Osteoblast (primary cell): ENCODE measurements around the gene HPSE2. TPM values are rescaled to one million over a fixed set of nuclear protein-coding genes. Genes with fewer than 3 reads are reported as not detected.
A peak's percentile ranks its signal among the peaks of the same experiment; 100 is the strongest.

Experiments
- DNase-seq: peaks from one replicate; pipeline ENCODE4 v3.0.0; 2011; ENCODE audit warnings: low spot score, mixed read lengths; ENCODE audit not compliant: insufficient read length; ENCODE audit errors: missing footprints
- H2AFZ ChIP-seq: 2 replicates; pipeline ENCODE4 v1.6.0; 2011; ENCODE audit warnings: mild to moderate bottlenecking, low read length
- H3K27ac ChIP-seq: 2 replicates; pipeline ENCODE4 v1.5.1; 2011; ENCODE audit warnings: mild to moderate bottlenecking, low read depth, low read length, moderate library complexity
- H3K27me3 ChIP-seq: 2 replicates; pipeline ENCODE4 v1.6.0; 2012; ENCODE audit warnings: mild to moderate bottlenecking, control low read depth, inconsistent platforms, low read length, moderate library complexity; ENCODE audit not compliant: insufficient read depth
- H3K36me3 ChIP-seq: 2 replicates; pipeline ENCODE4 v1.5.1; 2011; ENCODE audit warnings: mild to moderate bottlenecking, low read length, control low read depth, moderate library complexity; ENCODE audit not compliant: insufficient read depth
- H3K4me1 ChIP-seq: 2 replicates; pipeline ENCODE4 v1.5.1; 2011; ENCODE audit warnings: mild to moderate bottlenecking, low read length, control low read depth, moderate library complexity; ENCODE audit not compliant: insufficient read depth
- H3K4me2 ChIP-seq: 2 replicates; pipeline ENCODE4 v1.6.0; 2011; ENCODE audit warnings: mild to moderate bottlenecking, low read length; ENCODE audit not compliant: insufficient read depth
- H3K4me3 ChIP-seq: fragments of 200-600 bp; sonication (generic); 3 replicates; pipeline ENCODE4 v1.5.1; 2012; ENCODE audit warnings: mild to moderate bottlenecking, low read length, inconsistent platforms; ENCODE audit not compliant: insufficient read depth
- H3K79me2 ChIP-seq: 2 replicates; pipeline ENCODE4 v1.6.0; 2012; ENCODE audit warnings: mild to moderate bottlenecking, low read length, control low read depth, inconsistent platforms; ENCODE audit not compliant: insufficient read depth
- H3K9me3 ChIP-seq: 2 replicates; pipeline ENCODE4 v1.5.1; 2011; ENCODE audit warnings: low read depth, low read length, control low read depth
- H4K20me1 ChIP-seq: 2 replicates; pipeline ENCODE4 v1.6.0; 2012; ENCODE audit warnings: mild to moderate bottlenecking, low read length, control low read depth; ENCODE audit not compliant: insufficient read depth
- total RNA-seq: library from RNA; depleted of rRNA; stranded (reverse); fragments of >200 nt; gene quantifications from 2 replicates; pipeline ENCODE4 v1.2.3, GENCODE V29; 2012
- TF ChIP-seq, protein P1 (sequence below): IDR thresholded peaks from 2 replicates; pipeline ENCODE4 v1.5.1; 2011; ENCODE audit warnings: mild to moderate bottlenecking, low read depth, low read length, moderate library complexity; ENCODE audit errors: extremely low read depth

The HPSE2 gene
- total RNA-seq, 1 donor, result not detected

DNA sequence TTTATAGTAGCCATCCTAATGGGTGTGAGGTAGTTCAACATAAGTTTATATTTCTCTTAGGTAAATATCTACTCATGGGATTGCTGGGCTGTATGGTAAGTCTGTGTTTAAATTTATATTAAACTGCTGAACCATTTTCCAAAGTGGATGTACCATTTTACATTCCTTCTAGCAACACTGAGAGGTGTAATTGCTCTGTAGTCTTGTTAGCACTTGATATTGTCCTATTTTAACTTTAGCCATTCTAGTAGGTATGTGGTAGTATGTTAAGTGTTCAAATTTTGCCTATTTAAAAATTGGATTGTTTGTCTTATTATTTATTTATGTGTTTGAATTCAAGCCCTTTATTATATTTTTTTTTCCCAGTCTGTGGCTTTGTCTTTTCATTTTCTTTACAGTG, 786.4 kb downstream of the HPSE2 start:
- Histone ChIP-seq H3K27ac (no peak overlapping the region), H3K27me3 (peaks cover 16% of the 10 kb centered on the region), H3K79me2 (peaks cover 31% of the 10 kb centered on the region), H4K20me1 (peaks cover 9% of the 10 kb centered on the region), H2AFZ (no peak overlapping the region), H3K4me3 (no peak overlapping the region), H3K4me2 (no peak overlapping the region), H3K36me3 (peaks cover 11% of the 10 kb centered on the region), H3K9me3 (no peaks in the 10 kb centered on the region), H3K4me1 (peaks cover 17% of the 10 kb centered on the region)
- no peak for DNase-seq
- TF ChIP-seq, protein P1, sequence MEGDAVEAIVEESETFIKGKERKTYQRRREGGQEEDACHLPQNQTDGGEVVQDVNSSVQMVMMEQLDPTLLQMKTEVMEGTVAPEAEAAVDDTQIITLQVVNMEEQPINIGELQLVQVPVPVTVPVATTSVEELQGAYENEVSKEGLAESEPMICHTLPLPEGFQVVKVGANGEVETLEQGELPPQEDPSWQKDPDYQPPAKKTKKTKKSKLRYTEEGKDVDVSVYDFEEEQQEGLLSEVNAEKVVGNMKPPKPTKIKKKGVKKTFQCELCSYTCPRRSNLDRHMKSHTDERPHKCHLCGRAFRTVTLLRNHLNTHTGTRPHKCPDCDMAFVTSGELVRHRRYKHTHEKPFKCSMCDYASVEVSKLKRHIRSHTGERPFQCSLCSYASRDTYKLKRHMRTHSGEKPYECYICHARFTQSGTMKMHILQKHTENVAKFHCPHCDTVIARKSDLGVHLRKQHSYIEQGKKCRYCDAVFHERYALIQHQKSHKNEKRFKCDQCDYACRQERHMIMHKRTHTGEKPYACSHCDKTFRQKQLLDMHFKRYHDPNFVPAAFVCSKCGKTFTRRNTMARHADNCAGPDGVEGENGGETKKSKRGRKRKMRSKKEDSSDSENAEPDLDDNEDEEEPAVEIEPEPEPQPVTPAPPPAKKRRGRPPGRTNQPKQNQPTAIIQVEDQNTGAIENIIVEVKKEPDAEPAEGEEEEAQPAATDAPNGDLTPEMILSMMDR, result no peak

DNA sequence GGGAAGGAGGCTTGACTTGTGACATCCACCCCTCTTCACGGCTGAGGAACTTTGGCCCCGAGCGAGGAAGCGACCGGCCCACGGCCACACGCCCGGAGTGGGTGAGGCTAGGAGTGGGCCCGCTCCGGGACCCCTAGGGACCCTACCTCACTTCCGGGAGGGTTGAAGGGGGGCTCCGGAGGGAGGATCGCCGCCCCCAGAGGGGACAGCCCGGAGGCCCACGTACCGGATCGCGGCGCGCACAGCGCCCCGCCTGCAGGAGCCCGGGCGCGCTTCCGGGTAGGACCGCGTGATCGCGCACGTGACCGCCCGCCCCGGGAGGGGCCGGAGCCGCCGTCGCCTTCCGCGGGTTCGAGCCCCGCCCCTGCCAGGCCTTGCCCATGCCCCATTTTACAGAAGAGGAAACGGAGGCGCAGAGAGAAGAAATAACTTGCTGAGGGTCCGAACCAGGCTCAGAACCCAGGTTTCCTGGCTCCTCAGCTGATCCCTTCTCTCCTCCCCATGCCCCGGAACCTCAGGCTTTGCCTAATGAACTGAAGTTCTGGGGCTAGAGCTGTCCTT, 788.9 kb downstream of the HPSE2 start, which contains the start of gene HPS1:
Gene HPS1 (minus strand): TSS at position 275 of the 561 bp plus-strand sequence. CDS start 3,695 bp downstream, outside the sequence.
- peak within 1 kb of the TSS; percentile 89 for H3K4me3 ChIP-seq
- peaks cover 9% of the 10 kb centered on the region for H4K20me1 ChIP-seq
- no peaks in the 10 kb centered on the region for H3K9me3 ChIP-seq
- peaks cover 12% of the 10 kb centered on the region for H3K27me3 ChIP-seq
- H2AFZ ChIP-seq, result peak within 1 kb of the TSS; percentile 100
- peak within 1 kb of the TSS; percentile 98 for H3K4me2 ChIP-seq
- DNase-seq, result peak; percentile 95
- H3K79me2 ChIP-seq, result peaks cover 39% of the 10 kb centered on the region
- TF ChIP-seq, protein P1, result no peak
- H3K27ac ChIP-seq, result peak within 1 kb of the TSS; percentile 86
- H3K4me1 ChIP-seq, result peaks cover 17% of the 10 kb centered on the region
- peaks cover 31% of the 10 kb centered on the region for H3K36me3 ChIP-seq

DNA sequence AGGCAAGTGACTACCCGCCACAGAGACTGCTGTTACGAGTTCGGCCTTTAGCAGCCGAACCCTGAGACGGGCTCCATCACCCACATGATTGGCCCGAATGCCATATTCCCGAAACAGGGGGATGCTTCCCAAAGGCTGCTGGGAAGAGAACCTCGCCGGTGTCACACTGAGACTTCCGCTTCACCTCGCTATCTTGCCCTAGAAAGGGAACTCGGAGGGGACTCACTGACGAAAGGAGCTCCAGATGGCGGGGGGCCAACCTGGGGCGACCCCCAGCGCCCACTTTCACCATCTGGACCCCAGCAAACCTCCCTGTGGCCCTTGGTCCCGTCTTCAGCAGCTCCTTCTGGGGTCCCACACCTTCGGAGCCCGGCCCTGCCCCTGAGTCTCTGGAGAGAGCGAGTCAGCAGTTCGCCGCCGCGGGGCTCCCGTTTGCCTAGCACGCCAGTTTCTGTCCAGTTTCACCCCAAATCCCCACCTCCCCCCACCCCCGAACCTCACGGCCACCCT, 789.4 kb downstream of the HPSE2 start:
- H3K9me3 ChIP-seq, result no peaks in the 10 kb centered on the region
- peaks cover 7% of the 10 kb centered on the region for H3K27me3 ChIP-seq
- peaks cover 31% of the 10 kb centered on the region for H3K36me3 ChIP-seq
- H2AFZ ChIP-seq, result peak overlapping the region; percentile 100
- peaks cover 39% of the 10 kb centered on the region for H3K79me2 ChIP-seq
- DNase-seq, result peak; percentile 94
- peak overlapping the region; percentile 98 for H3K4me2 ChIP-seq
- H4K20me1 ChIP-seq, result peaks cover 9% of the 10 kb centered on the region
- peak overlapping the region; percentile 89 for H3K4me3 ChIP-seq
- TF ChIP-seq, protein P1, result no peak
- peaks cover 17% of the 10 kb centered on the region for H3K4me1 ChIP-seq
- H3K27ac ChIP-seq, result peak overlapping the region; percentile 86

DNA sequence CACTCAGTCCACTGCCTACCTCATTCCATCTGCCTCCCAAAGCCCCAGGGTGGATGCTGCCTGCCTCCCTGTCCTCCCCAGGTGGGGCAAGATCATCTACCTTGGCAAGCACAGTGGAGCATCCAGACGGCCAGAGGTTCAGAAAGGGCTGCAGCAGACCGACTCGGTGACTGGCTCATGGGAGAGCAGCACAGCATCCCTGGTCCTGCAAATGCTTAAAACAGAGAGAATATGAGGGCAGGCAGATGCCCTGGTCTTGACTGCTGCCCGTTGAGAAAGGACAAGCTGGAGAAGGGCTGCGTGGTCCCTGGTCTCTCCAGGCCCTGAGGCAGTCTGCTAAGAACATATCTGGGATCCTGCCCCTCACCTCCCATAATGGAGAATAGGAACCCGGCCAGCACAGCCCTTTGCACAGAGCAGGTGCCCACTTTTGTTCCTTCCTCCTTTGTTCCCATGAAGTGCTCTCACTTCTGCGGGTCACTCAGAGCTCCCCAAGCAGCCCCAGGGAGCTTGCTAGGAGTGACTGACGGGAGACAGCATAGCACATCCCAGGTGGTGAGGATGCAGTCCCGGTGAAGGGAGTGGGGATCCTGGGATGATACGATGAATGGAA, 790.3 kb downstream of the HPSE2 start:
- Histone ChIP-seq H3K79me2 (peaks cover 39% of the 10 kb centered on the region), H3K4me1 (peaks cover 17% of the 10 kb centered on the region), H2AFZ (no peak overlapping the region), H3K9me3 (no peaks in the 10 kb centered on the region), H3K27me3 (no peaks in the 10 kb centered on the region), H3K36me3 (peaks cover 33% of the 10 kb centered on the region), H3K27ac (no peak overlapping the region), H3K4me3 (peak overlapping the region; percentile 89), H3K4me2 (peak overlapping the region; percentile 98), H4K20me1 (peaks cover 9% of the 10 kb centered on the region)
- TF ChIP-seq, protein P1, result no peak
- DNase-seq, result no peak
